Measurements from ENCODE around the gene TTC21A.

The TTC21A gene

GRCh38 chr3:39098473-39099000 is 8.9 kb upstream of the TTC21A start:
- no peak for DNase-seq

- DNase-seq = no peak
Measured at GRCh38 chr3:39099242-39099641, 8.2 kb upstream of the TTC21A start.

DNA sequence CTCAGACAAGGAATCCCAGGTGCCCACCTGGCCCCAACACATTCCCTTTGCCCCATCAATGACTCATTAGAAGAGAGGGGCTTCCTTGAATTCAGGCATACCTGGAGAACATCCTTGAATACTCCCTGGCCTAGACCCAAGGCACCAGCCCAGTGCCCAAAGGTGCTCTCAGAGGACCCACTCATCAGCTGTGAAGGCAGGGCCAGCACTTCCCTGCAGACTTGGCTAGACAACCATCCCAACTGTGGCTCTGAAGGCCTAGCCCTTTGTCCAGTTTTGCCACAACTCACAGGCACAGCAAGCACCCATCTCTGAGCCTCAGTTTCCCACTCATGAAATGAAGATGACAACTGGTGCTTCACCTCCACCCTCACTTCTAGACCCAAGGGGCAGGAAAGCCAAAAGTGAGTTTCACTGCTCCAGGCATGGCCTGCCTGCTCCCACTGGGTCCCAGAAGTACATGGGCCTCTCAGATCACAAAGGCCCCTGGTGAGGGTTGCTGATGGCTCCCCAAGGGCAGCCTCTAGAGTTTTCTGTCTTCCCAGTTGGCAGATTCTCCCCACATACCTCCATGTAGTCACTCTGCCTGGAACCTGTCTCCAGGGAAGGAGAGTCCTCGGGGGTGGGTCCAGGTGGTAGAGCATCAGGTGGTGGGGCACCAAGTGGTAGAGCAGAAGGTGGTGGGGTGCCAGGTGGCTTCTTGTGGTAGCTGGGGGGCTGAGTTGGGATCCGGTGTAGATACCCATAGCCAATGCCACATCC is 7.6 kb upstream of the TTC21A start:
- DNase-seq = no peak

DNA sequence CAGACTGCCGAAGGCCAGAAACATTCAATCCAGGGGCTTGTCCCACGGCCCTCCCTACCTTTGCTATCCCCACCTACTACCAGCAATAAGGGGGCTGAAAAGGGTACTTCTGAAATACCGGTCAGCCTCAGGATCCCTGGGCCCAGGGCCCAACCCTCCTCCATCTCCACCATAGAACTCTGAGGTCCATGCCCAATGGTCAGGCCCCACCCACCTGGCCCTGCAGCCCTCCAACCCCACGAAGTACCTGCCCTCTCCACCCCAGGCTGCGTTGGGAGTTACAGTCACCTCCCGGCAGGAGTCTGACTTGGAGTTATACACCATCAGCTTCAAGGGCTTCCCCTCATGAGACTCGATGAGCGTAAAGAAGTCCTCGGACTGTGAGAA is 7.0 kb upstream of the TTC21A start:
- DNase-seq = no peak

GRCh38 chr3:39101022-39101689 is 6.3 kb upstream of the TTC21A start:
- peak; percentile 63 for DNase-seq

DNA sequence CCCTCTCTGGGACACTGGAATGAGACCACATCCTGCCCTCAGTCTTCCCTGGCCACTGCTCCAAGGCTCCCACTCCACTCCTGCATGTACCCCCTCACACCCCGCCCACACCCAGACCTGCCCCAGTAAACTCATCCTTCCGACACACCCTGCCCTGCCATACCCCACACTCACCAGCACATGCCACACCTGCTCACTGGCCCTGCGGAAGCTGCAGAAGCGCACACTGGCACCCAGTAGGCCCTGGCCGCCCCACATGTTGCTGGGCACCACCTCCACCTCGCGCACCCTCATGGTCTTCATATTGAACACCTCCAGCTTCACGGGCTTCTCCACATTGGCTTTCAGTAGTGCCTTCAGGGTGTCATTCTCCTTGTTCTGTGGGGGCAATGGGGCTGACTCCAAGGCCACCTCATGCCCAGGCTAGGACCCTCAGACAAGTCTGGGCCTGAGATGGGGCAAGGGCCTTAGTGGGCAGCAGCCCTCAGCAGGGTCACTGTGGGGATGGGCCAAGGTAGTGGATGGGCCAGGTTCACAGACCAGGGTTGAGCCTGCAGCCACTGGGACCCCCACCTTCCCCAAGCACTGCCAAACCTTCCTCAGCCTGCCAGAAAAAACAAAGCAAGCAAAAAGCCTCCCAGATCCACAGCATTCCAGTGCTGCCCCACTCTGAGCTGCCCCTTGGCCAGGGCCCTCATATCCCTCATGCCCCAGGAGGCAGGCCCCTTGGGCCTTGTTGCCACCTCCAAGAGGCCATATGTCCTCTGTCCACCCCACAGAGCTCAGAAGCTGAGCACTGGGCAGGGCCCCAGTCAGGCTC is 4.8 kb upstream of the TTC21A start:
- DNase-seq = no peak

DNA sequence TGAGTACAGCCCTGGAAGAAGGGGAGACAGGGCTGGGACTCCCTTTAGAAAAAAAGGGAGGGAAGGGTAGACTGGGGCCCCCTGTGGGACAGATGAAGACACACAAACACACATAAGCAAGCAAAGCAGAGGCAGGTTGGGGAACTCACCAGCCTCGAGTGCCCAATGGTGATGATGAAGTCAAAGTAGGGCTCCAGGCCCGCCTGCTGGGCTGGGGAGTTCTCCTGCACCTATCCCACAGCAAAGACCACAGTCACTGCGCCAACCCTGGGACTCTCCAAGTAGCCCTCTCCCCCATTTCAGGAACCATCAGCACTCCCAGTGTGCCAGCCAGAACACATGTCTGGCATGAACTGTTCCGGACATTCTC is 4.2 kb upstream of the TTC21A start:
- DNase-seq = no peak

GRCh38 chr3:39103791-39104552 is 3.5 kb upstream of the TTC21A start:
- no peak for DNase-seq

GRCh38 chr3:39104961-39105686 is 2.4 kb upstream of the TTC21A start:
- DNase-seq = no peak

DNA sequence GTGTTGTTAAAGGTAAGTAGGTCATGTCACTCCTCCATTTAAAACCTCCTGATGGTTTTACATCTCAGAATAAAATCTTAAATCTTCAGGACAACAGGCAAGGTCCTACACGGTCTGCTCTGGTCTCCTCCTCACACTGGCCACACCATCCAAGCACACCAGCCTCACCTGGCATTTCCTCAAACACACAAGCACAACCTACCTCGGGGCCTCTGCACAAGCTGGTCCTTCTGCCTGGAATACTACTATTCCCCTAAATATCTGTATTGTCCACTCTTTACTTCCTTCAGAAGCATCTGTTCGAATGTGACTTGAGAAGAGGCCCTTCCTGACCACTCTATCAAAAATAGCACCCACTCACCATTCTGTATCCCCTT is 1.8 kb upstream of the TTC21A start:
- no peak for DNase-seq

- no peak for DNase-seq
Measured at GRCh38 chr3:39106281-39106811, 1.1 kb upstream of the TTC21A start.

DNA sequence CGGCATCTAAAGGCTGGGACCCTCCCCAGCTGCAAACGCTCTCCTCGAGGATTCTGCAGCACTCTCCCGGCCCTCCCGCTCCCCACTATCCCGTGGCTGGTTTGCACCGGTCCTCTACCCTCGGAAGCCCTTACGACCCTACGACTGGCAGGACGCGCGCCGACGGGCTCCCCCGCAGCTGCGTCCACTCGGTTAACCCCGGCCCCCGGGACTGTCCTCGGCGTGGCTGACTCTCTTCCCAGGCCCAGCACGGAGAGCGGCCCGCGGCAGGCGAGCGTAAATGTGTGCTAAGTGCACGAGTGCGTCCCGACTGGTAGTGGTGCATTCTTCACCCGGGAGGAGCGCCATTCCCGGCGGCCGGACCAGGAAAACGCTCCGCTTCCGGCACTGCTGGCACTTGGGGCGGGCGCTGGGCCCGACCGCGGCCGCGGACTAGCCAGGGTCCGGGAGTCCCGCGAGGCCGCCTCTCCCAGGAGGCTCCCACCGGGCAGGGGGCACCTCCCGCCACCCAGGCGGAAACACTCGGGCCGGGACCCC is 561 bp upstream of the TTC21A start:
- DNase-seq = no peak

GRCh38 chr3:39108200-39108710 is 775 bp downstream of the TTC21A start:
- DNase-seq = peak in 1 of 2 experiments; percentile 25

DNA sequence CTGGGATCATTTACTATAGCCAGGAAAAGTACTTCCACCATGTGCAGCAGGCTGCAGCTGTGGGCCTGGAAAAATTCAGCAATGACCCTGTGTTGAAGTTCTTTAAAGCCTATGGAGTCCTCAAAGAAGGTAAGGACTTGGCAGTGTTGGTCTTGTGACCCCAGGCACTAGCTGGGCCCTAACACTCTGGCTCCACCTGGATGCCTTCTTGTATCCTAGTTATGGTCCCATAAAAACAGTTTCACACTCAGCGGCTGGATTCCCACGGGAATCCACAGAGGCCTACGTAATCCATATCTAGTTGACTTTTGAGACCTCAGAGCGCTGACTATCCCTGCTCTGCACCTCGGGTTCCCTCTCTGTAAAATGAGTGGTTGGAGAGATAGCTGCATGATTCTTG is 1.6 kb downstream of the TTC21A start:
- DNase-seq = no peak

DNA sequence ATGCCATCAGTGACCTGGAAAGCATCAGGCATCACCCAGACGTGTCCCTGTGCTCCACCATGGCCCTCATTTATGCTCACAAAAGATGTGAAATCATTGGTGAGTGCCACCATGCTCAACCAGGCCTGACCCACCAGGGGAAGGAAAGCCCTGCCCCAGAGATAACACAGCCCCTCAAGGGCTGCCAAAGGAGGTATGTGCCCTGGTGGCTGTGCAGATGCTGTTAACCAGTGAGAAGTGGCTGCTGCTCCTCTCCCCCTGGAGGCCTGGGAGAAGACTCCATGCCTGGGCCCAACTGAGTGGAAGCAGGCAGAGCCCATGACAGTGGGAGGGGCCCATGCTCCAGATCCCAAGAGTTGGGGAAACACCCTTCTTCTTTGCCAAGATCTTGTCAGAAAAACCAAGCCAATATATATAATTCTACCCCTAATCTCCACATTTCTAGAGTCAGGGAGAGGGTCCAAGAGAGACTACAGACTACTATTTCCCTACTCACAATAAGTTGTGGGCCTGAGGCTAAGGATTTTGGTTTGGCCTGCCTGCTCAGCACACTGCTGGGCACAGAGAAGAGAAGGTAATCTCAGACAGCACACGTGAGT is 2.7 kb downstream of the TTC21A start:
- no peak for DNase-seq

DNA sequence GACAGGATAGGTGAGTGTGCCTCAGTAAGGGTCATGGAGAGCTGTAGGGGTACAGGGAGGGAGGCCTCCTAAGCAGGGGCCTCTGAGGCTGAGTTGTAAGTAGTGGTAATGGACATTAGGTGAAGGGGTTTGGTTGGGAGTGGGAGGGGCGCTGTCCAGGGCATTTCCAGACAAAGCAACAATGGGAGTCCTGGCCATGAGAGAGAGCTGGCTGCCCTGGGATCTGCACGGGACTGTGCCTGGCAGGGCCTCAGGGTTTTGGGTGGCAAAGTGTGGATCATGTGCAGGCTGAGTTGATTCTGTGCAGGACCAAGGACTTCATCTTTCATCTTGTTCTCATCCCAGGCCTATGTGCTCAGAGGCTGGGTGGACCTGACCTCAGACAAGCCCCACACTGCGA is 4.6 kb downstream of the TTC21A start:
- DNase-seq = no peak

DNA sequence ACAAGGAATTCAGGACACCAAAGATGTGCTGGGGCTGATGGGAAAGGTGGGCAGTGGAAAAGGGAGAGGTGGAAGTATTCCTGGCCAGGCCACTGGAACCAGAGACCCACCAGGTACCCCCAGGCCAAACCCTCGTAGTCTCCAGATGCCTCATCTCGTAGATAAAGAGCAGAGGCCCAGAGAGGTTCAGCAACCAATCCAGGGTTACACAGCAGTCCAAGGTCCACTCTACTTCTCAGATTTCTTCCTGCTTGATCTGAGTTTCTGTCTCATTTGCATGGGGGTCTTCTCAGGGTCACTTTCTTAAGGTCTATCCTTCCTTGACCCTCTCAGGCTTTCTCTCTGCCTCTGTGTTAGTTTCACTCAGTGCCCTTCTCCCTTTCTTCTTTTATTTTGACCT is 5.1 kb downstream of the TTC21A start:
- DNase-seq = no peak

DNA sequence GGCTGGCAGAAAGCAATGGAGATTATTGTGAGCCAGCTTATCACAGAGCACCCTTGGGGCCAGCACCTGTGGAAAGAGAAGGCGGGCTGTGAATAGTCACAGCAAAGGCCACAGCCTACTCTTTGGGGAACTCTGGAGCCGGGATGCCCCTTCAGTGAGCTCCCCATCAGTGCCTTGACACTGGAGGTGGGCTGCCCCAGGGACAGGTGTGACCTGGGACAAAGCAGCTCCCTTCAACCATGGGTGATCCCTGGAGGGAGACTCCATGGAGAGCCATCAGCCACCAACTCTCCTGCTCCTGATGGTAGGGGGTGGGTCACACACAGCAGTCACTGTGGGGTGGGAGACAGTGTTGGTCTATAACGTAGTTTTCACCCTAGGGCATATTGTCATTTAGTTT is 5.8 kb downstream of the TTC21A start:
- no peak for DNase-seq

DNA sequence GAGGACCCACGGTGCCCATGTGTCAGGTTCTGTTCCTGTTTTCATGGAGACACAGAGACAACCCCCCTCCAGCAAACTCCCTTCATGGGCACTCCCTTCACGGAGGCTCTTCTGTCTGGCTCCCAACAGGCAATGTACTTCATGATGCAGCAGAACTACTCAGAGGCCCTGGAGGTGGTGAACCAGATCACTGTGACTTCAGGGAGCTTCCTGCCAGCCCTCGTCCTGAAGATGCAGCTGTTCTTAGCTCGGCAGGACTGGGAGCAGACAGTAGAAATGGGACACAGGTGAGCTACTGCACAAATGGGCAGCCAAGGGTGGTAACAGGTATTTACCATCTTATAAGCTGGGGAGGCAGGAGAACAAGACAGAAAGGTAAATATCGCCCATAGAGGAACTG is 7.0 kb downstream of the TTC21A start:
- DNase-seq = no peak

DNA sequence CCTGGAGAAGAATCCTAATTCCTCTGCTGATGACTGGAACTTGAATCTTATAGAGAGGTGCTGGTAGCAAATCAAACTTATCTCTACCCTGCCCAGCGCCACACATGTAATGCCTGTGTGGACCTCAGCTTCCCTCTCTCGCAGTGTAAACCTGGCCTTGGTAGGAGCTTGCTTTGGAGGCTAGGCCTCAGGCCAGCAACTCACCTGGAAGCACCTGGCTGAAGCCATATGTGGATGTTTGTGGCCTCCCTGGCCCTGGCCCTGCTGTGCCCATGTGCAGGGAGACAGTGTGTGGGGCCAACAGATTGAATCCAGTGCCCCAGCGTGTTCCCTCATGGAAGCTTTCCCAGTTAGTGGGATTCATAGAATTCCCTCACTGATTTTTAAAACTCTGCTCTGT is 8.4 kb downstream of the TTC21A start:
- no peak for DNase-seq

DNA sequence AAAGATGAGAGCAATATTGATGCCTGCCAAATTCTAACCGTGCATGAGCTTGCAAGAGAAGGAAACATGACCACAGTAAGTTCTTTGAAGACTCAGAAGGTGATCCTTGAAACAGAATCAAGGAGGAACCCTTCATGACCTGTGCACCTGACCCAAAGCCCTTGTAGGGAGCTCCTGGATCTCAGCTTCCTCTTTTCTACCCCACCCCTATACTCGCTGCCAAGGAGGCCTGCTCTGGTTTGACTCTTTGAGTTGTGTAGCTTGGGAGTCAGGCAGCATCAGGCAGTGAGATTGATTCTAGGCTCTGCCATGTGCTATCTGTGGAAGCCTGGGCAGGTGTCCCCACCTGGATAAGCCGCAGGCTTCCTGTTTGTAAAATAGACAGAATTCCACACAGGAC is 10.6 kb downstream of the TTC21A start:
- DNase-seq = peak in 1 of 2 experiments; percentile 43
